IMR-90 (cell line): Measurements from ENCODE around the gene RAB1B. TPM values are rescaled to one million over a fixed set of nuclear protein-coding genes. Genes with fewer than 3 reads are reported as not detected.

Source experiments
- ATAC-seq: fragments of 200-7000 bp; cut with Tn5 transposase; 2 replicates; pipeline ENCODE4 v1.9.1; 2020; ENCODE audit warnings: low read depth, mild to moderate bottlenecking, moderate library complexity
- BruUV-seq: library from RNA; stranded (reverse); fragments of 400-500 nt; replicated peaks from 2 replicates; lab custom pipeline; 2021; lab: Mats Ljungman, UMichigan
- CTCF ChIA-PET: fragments of 300-600 bp; formaldehyde crosslinking; extraction: SDS; loops from one replicate; lab custom pipeline; 2021; ENCODE audit warnings: antibody characterized with exemption; lab: Yijun Ruan, JAX
- POLR2A ChIA-PET: fragments of 300-600 bp; sonication (Branson Sonifier 250); formaldehyde crosslinking; loops from one replicate; lab custom pipeline; 2022; ENCODE audit warnings: antibody characterized with exemption; ENCODE audit not compliant: unreplicated experiment; lab: Charles Lee
- DNase-seq: peaks from one replicate; pipeline ENCODE4 v3.0.0; 2013
- H2AFZ ChIP-seq: replicated peaks from 2 replicates; pipeline ENCODE3; 2013; ENCODE audit warnings: low read length, mild to moderate bottlenecking; ENCODE audit not compliant: poor library complexity
- H2AK5ac ChIP-seq: 2 replicates; pipeline ENCODE4 v1.6.1; 2013; ENCODE audit warnings: low read depth, low read length, inconsistent platforms
- H2AK9ac ChIP-seq: replicated peaks from 2 replicates; pipeline ENCODE3; 2013; ENCODE audit warnings: mild to moderate bottlenecking, low read depth, low read length, moderate library complexity; ENCODE audit not compliant: poor library complexity
- H2BK120ac ChIP-seq: 2 replicates; pipeline ENCODE4 v1.6.1; 2013; ENCODE audit warnings: low read depth, low read length, inconsistent platforms
- H2BK15ac ChIP-seq: 3 replicates; pipeline ENCODE4 v1.6.1; 2013; ENCODE audit warnings: low read depth, low read length, inconsistent platforms
- H2BK20ac ChIP-seq: 2 replicates; pipeline ENCODE4 v1.6.1; 2013; ENCODE audit warnings: low read depth, mild to moderate bottlenecking, inconsistent platforms, low read length, moderate library complexity
- H2BK5ac ChIP-seq: 2 replicates; pipeline ENCODE4 v1.6.1; 2013; ENCODE audit warnings: mild to moderate bottlenecking, low read depth, low read length, inconsistent platforms; ENCODE audit not compliant: poor library complexity, severe bottlenecking
- H3K14ac ChIP-seq: replicated peaks from 2 replicates; pipeline ENCODE4 v1.6.1; 2013; ENCODE audit warnings: low read depth, low read length, inconsistent platforms
- H3K18ac ChIP-seq: 2 replicates; pipeline ENCODE4 v1.6.1; 2013; ENCODE audit warnings: low read depth, low read length, control low read depth
- H3K23ac ChIP-seq: 2 replicates; pipeline ENCODE4 v1.6.1; 2013; ENCODE audit warnings: low read depth, low read length, inconsistent platforms
- H3K27ac ChIP-seq: 2 replicates; pipeline ENCODE4 v1.5.1; 2013; ENCODE audit warnings: mild to moderate bottlenecking, control low read depth, low read length; ENCODE audit not compliant: insufficient read depth
- H3K27me3 ChIP-seq: 2 replicates; pipeline ENCODE4 v1.6.1; 2013; ENCODE audit warnings: low read length; ENCODE audit not compliant: control insufficient read depth, insufficient read depth
- H3K36me3 ChIP-seq: 2 replicates; pipeline ENCODE4 v1.6.1; 2013; ENCODE audit warnings: low read length, mixed read lengths; ENCODE audit not compliant: control insufficient read depth, insufficient read depth
- H3K4ac ChIP-seq: 2 replicates; pipeline ENCODE4 v1.6.1; 2013; ENCODE audit warnings: low read depth, low read length, inconsistent platforms
- H3K4me1 ChIP-seq: 2 replicates; pipeline ENCODE4 v1.6.1; 2013; ENCODE audit warnings: low read length, mixed read lengths; ENCODE audit not compliant: control insufficient read depth, insufficient read depth
- H3K4me2 ChIP-seq: 2 replicates; pipeline ENCODE4 v1.6.1; 2013; ENCODE audit warnings: low read depth, mild to moderate bottlenecking, control low read depth, low read length, moderate library complexity
- H3K4me3 ChIP-seq: 2 replicates; pipeline ENCODE4 v1.5.1; 2013; ENCODE audit warnings: low read depth, mild to moderate bottlenecking, control low read depth, low read length, moderate library complexity; ENCODE audit not compliant: insufficient read depth
- H3K56ac ChIP-seq: 2 replicates; pipeline ENCODE4 v1.6.1; 2013; ENCODE audit warnings: low read length, inconsistent platforms; ENCODE audit not compliant: insufficient read depth; ENCODE audit errors: extremely low read depth
- H3K79me1 ChIP-seq, 2 experiments: 2 replicates each; pipeline ENCODE4 v1.6.1; 2013; ENCODE audit warnings: low read length in 2 of 2, inconsistent platforms in 1 of 2, low read depth in 1 of 2
- H3K9ac ChIP-seq: 2 replicates; pipeline ENCODE4 v1.6.1; 2013; ENCODE audit warnings: low read depth, low read length, control low read depth
- H3K9me1 ChIP-seq: 2 replicates; pipeline ENCODE4 v1.6.1; 2013; ENCODE audit warnings: low read length, inconsistent platforms; ENCODE audit not compliant: insufficient read depth
- H3K9me3 ChIP-seq: 2 replicates; pipeline ENCODE4 v1.6.1; 2013; ENCODE audit warnings: low read length; ENCODE audit not compliant: control insufficient read depth, insufficient read depth
- H4K20me1 ChIP-seq: 2 replicates; pipeline ENCODE4 v1.6.1; 2013; ENCODE audit warnings: low read length, inconsistent platforms; ENCODE audit not compliant: insufficient read depth
- H4K5ac ChIP-seq: 2 replicates; pipeline ENCODE4 v1.6.1; 2013; ENCODE audit warnings: mild to moderate bottlenecking, low read depth, low read length, control low read depth
- H4K8ac ChIP-seq, 2 experiments: 2 replicates each; pipeline ENCODE4 v1.6.1; 2013; ENCODE audit warnings: low read depth in 2 of 2, low read length in 2 of 2, control low read depth in 1 of 2, inconsistent platforms in 1 of 2
- H4K91ac ChIP-seq: 2 replicates; pipeline ENCODE4 v1.6.1; 2013; ENCODE audit warnings: low read depth, low read length, inconsistent platforms; ENCODE audit not compliant: insufficient read depth
- BHLHE40 ChIP-seq: fragments of 150-350 bp; IDR thresholded peaks from 2 replicates; pipeline ENCODE4 v1.6.1; 2016; ENCODE audit warnings: mild to moderate bottlenecking, low read depth, low read length
- CEBPB ChIP-seq: IDR thresholded peaks from 2 replicates; pipeline ENCODE4 v1.6.1; 2012; ENCODE audit warnings: low read depth, low read length, improper control_type of control experiment
- CHD1 ChIP-seq: IDR thresholded peaks from 2 replicates; pipeline ENCODE4 v1.6.1; 2012; ENCODE audit warnings: low read depth, low read length, improper control_type of control experiment
- CTCF ChIP-seq: conservative IDR thresholded peaks from 2 replicates; pipeline ENCODE4 v1.5.1; 2012; ENCODE audit warnings: mild to moderate bottlenecking, low read depth, low read length, improper control_type of control experiment
- FOS ChIP-seq: fragments of 150-350 bp; IDR thresholded peaks from 2 replicates; pipeline ENCODE4 v1.6.1; 2016; ENCODE audit warnings: low read depth, low read length
- MAFK ChIP-seq: IDR thresholded peaks from 2 replicates; pipeline ENCODE4 v1.6.1; 2012; ENCODE audit warnings: low read depth, low read length, improper control_type of control experiment
- MAZ ChIP-seq: IDR thresholded peaks from 2 replicates; pipeline ENCODE4 v1.6.1; 2012; ENCODE audit warnings: low read depth, mild to moderate bottlenecking, low read length, improper control_type of control experiment, moderate library complexity, borderline replicate concordance
- MXI1 ChIP-seq: IDR thresholded peaks from 2 replicates; pipeline ENCODE4 v1.6.1; 2012; ENCODE audit warnings: low read depth, mild to moderate bottlenecking, low read length, moderate library complexity, borderline replicate concordance
- NFE2L2 ChIP-seq: fragments of 150-350 bp; IDR thresholded peaks from 2 replicates; pipeline ENCODE4 v1.6.1; 2016; ENCODE audit warnings: low read depth, mild to moderate bottlenecking, low read length
- POLR2A ChIP-seq: IDR thresholded peaks from 2 replicates; pipeline ENCODE4 v1.6.1; 2012; ENCODE audit warnings: mild to moderate bottlenecking, low read depth, low read length
- RAD21 ChIP-seq: IDR thresholded peaks from 2 replicates; pipeline ENCODE4 v1.6.1; 2012; ENCODE audit warnings: low read length, improper control_type of control experiment
- RFX5 ChIP-seq: IDR thresholded peaks from 2 replicates; pipeline ENCODE4 v1.8.0; 2012; ENCODE audit warnings: low read depth, mild to moderate bottlenecking, low read length, moderate library complexity
- WGBS, 2 experiments: methylation state at CpG; one replicate each; pipeline versions ENCODE4 v1.1.5 to v1.1.7; 2013; ENCODE audit warnings: missing lambda C conversion rate in 2 of 2; ENCODE audit not compliant: insufficient read length in 1 of 2; ENCODE audit errors: extremely low coverage in 2 of 2; 5-methylcytosine and 5-hydroxymethylcytosine counted together
- dilution Hi-C: fragments of 300-500 bp; cut with HindIII; formaldehyde crosslinking; loops from one replicate; pipeline ENCODE4 v1.14.3; 2018; ENCODE audit warnings: low sequenced_read_pairs; ENCODE audit not compliant: unreplicated experiment
- in situ Hi-C: fragments of 300-500 bp; cut with MboI; formaldehyde crosslinking; loops from 3 replicates; pipeline ENCODE4 v1.14.3; 2019; ENCODE audit warnings: low sequenced_read_pairs, inconsistent platforms, mixed read lengths
- intact Hi-C: fragments of 100-400 bp; cut with micrococcal nuclease; formaldehyde crosslinking; loops from 2 replicates; pipeline ENCODE4 v1.10.0; 2022
- polyA plus RNA-seq, 3 experiments: library from polyadenylated mRNA; depleted of rRNA; stranded (reverse); fragments of >200 nt; gene quantifications; 2 replicates each; pipeline ENCODE4 v1.2.3, GENCODE V29; 2012; ENCODE audit warnings: low replicate concordance in 1 of 3
- total RNA-seq: library from RNA; depleted of rRNA; stranded (reverse); fragments of >200 nt; gene quantifications from 2 replicates; pipeline ENCODE4 v1.2.3, GENCODE V29; 2012
- TF ChIP-seq, protein P1 (sequence below): fragments of 150-350 bp; IDR thresholded peaks from 2 replicates; pipeline ENCODE4 v1.6.1; 2017; ENCODE audit warnings: mild to moderate bottlenecking, antibody characterized with exemption, low read length, low read depth
- TF ChIP-seq, protein P2 (sequence below): fragments of 150-350 bp; IDR thresholded peaks from 2 replicates; pipeline ENCODE4 v1.6.1; 2016; ENCODE audit warnings: low read depth, mild to moderate bottlenecking, low read length, moderate library complexity, borderline replicate concordance

RAB1B gene
- total and polyA plus RNA-seq, 2 of the 4 experiments (the other 2 are of a cell fraction): 83.7 to 248 TPM

- Histone ChIP-seq H2BK5ac (no peak overlapping the region), H2BK20ac (no peak overlapping the region), H4K91ac (no peak overlapping the region), H4K8ac (no peak overlapping the region), H2BK120ac (no peak overlapping the region), H4K5ac (no peak overlapping the region), H4K20me1 (peaks cover 39% of the 10 kb centered on the region; the same call in 1 of the 2 replicates), H3K9ac (no peak overlapping the region), H3K56ac (no peak overlapping the region), H3K14ac (no peak overlapping the region), H3K4me3 (no peak overlapping the region), H3K9me1 (peaks cover 2% of the 10 kb centered on the region; the same call in 1 of the 2 replicates), H3K27ac (no peak overlapping the region), H3K27me3 (no peaks in the 10 kb centered on the region), H3K23ac (no peak overlapping the region), H2AK5ac (no peak overlapping the region), H3K79me1 (peaks cover 10 to 44% of the 10 kb centered on the region in 2 experiments), H2BK15ac (no peak overlapping the region), H3K18ac (no peak overlapping the region), H3K4ac (no peak overlapping the region), H2AFZ (no peak overlapping the region), H3K9me3 (no peaks in the 10 kb centered on the region), H3K4me1 (peaks cover 2% of the 10 kb centered on the region; the same call in 1 of the 2 replicates), H2AK9ac (no peak overlapping the region), H3K36me3 (peaks cover 50% of the 10 kb centered on the region), H3K4me2 (no peak overlapping the region)
- ATAC-seq (no peak), DNase-seq (no peak)
- ChIA-PET CTCF (interaction anchor here (1.3 kb wide), 1 partner anchor 10 kb away, joined by 3 read pairs; no protein-coding TSS in a partner anchor), POLR2A (no interaction called here)
- intact Hi-C loops: no loop called here
- in situ Hi-C loops: no loop called here
- dilution Hi-C loops: no loop called here
- TF ChIP-seq NFE2L2 (no peak), CTCF (no peak), MAFK (no peak), CHD1 (no peak), RAD21 (no peak), MXI1 (no peak), FOS (no peak), BHLHE40 (no peak), MAZ (no peak), CEBPB (no peak), RFX5 (no peak), POLR2A (no peak)
- TF ChIP-seq, protein P1, sequence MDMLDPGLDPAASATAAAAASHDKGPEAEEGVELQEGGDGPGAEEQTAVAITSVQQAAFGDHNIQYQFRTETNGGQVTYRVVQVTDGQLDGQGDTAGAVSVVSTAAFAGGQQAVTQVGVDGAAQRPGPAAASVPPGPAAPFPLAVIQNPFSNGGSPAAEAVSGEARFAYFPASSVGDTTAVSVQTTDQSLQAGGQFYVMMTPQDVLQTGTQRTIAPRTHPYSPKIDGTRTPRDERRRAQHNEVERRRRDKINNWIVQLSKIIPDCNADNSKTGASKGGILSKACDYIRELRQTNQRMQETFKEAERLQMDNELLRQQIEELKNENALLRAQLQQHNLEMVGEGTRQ: no peak
- TF ChIP-seq, protein P2, sequence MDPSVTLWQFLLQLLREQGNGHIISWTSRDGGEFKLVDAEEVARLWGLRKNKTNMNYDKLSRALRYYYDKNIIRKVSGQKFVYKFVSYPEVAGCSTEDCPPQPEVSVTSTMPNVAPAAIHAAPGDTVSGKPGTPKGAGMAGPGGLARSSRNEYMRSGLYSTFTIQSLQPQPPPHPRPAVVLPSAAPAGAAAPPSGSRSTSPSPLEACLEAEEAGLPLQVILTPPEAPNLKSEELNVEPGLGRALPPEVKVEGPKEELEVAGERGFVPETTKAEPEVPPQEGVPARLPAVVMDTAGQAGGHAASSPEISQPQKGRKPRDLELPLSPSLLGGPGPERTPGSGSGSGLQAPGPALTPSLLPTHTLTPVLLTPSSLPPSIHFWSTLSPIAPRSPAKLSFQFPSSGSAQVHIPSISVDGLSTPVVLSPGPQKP: no peak
- no CpG with 5 or more reads among the region's 2 CpGs for WGBS, 2 experiments
- BruUV-seq: no TSS peak
Measured at GRCh38 chr11:66272596-66272995, 4.2 kb downstream of the RAB1B start.
